H1 (cell line): ENCODE results near the gene C3orf80.

ENCODE experiments used
- ATF2 ChIP-seq: IDR thresholded peaks from 2 replicates; pipeline ENCODE4 v1.6.1; 2012; ENCODE audit warnings: low read length, inconsistent platforms
- CBX5 ChIP-seq: fragments of 300-800, 300-1000 bp; sonication (generic); IDR thresholded peaks from 2 replicates; pipeline ENCODE4 v1.7.1; 2016; ENCODE audit warnings: antibody characterized with exemption, low read length, low read depth
- CBX8 ChIP-seq: fragments of 300-800, 300-1000 bp; sonication (generic); IDR thresholded peaks from 2 replicates; pipeline ENCODE4 v1.7.1; 2016; ENCODE audit warnings: low read depth, low read length, borderline replicate concordance
- CHD2 ChIP-seq: IDR thresholded peaks from 2 replicates; pipeline ENCODE4 v1.6.1; 2012; ENCODE audit warnings: low read length, improper control_type of control experiment
- CREB1 ChIP-seq: IDR thresholded peaks from 2 replicates; pipeline ENCODE4 v1.6.1; 2012; ENCODE audit warnings: inconsistent platforms
- EZH2 ChIP-seq: fragments of 200-600 bp; sonication (generic); IDR thresholded peaks from 2 replicates; pipeline ENCODE4 v1.7.1; 2012; ENCODE audit warnings: low read depth, mild to moderate bottlenecking, moderate library complexity, low read length, inconsistent platforms; ENCODE audit not compliant: severe bottlenecking
- GABPA ChIP-seq: IDR thresholded peaks from 2 replicates; pipeline ENCODE4 v1.6.1; 2011; ENCODE audit warnings: mild to moderate bottlenecking, low read length, moderate library complexity, borderline replicate concordance; ENCODE audit not compliant: insufficient read depth
- KDM1A ChIP-seq: fragments of 200-600, 300-600 bp; sonication (generic); IDR thresholded peaks from 2 replicates; pipeline ENCODE4 v1.7.1; 2016; ENCODE audit warnings: mild to moderate bottlenecking, low read length, borderline replicate concordance
- POLR2A ChIP-seq, 2 experiments: IDR thresholded peaks; 1 replicate in 1 of 2; 2 replicates in 1 of 2; pipeline ENCODE4 v1.6.1; 2011; ENCODE audit warnings: low read depth in 2 of 2, low read length in 2 of 2, mild to moderate bottlenecking in 2 of 2; ENCODE audit errors: control extremely low read depth in 1 of 2
- SIX5 ChIP-seq: IDR thresholded peaks from 2 replicates; pipeline ENCODE4 v1.6.1; 2011; ENCODE audit warnings: mild to moderate bottlenecking, low read depth, low read length
- YY1 ChIP-seq: IDR thresholded peaks from 2 replicates; pipeline ENCODE4 v1.6.1; 2011; ENCODE audit warnings: low read depth, mild to moderate bottlenecking, low read length
- TF ChIP-seq, protein P1 (sequence below): IDR thresholded peaks from 2 replicates; pipeline ENCODE4 v1.6.1; 2011; ENCODE audit warnings: low read depth, mild to moderate bottlenecking, low read length; ENCODE audit not compliant: insufficient read depth
- TF ChIP-seq, protein P2 (sequence below), 3 experiments: IDR thresholded peaks; 1 replicate in 2 of 3; 2 replicates in 1 of 3; pipeline versions ENCODE4 v1.5.1 to v1.6.1; 2011; ENCODE audit warnings: low read length in 3 of 3, mild to moderate bottlenecking in 3 of 3, inconsistent platforms in 2 of 3, low read depth in 1 of 3, moderate library complexity in 1 of 3; ENCODE audit not compliant: insufficient read depth in 1 of 3; ENCODE audit errors: control extremely low read depth in 1 of 3

DNA sequence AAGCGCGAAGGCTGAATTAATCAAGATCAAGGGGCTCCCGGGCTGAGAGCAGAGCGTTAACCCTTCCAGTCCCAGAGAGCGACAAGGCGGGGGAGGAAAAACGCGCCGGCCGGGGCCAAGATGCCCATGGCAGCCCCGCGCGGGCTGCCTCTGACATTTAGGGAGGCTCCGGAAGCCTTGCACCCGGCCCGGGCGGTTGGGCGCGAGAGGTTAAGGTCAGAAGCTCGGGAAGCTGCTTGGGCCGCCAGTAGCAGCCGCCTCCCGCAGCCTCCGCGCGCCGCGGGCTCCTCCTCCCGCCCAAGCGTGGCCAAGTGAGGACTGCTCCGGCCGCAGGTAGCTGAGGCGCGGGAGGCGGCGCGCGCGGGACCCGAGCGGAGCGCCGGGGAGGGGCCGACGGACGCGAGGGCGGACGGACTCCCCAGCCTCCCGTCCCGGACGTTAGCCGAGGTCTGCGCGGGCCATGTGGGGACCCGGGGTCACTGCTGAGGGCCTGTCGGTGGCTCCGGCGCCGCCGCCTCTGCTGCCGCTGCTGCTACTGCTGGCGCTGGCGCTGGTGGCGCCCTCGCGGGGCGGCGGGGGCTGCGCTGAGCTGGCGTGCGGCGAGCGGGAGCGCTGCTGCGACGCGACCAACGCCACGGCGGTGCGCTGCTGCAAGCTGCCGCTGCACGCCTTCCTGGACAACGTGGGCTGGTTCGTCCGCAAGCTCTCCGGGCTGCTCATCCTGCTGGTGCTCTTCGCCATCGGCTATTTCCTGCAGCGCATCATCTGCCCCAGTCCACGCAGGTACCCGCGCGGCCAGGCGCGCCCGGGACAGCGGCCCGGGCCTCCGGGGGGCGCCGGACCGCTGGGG, at the start of gene C3orf80:
- peak; percentile 44; the same call in 1 of the 2 replicates for TF ChIP-seq GABPA
- TF ChIP-seq CBX5: no peak
- TF ChIP-seq CBX8: no peak
- TF ChIP-seq, protein P1, sequence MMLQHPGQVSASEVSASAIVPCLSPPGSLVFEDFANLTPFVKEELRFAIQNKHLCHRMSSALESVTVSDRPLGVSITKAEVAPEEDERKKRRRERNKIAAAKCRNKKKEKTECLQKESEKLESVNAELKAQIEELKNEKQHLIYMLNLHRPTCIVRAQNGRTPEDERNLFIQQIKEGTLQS: no peak
- no peak for TF ChIP-seq CHD2
- TF ChIP-seq, protein P2, sequence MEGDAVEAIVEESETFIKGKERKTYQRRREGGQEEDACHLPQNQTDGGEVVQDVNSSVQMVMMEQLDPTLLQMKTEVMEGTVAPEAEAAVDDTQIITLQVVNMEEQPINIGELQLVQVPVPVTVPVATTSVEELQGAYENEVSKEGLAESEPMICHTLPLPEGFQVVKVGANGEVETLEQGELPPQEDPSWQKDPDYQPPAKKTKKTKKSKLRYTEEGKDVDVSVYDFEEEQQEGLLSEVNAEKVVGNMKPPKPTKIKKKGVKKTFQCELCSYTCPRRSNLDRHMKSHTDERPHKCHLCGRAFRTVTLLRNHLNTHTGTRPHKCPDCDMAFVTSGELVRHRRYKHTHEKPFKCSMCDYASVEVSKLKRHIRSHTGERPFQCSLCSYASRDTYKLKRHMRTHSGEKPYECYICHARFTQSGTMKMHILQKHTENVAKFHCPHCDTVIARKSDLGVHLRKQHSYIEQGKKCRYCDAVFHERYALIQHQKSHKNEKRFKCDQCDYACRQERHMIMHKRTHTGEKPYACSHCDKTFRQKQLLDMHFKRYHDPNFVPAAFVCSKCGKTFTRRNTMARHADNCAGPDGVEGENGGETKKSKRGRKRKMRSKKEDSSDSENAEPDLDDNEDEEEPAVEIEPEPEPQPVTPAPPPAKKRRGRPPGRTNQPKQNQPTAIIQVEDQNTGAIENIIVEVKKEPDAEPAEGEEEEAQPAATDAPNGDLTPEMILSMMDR (IDR thresholded peaks at IDR 0.05; ENCODE audit: control extremely low read depth in 1 of 3, insufficient read depth in 1 of 3, low read depth in 1 of 3, low read length in 3 of 3): peak in 2 of 3 experiments; percentile 16 to 20; a peak in 2 of 4 replicates
- TF ChIP-seq YY1: no peak
- no peak for TF ChIP-seq SIX5
- no peak for TF ChIP-seq POLR2A (IDR thresholded peaks at IDR 0.05; ENCODE audit: control extremely low read depth in 1 of 2, low read depth in 2 of 2, low read length in 2 of 2)
- no peak for TF ChIP-seq KDM1A
- TF ChIP-seq CREB1: no peak
- TF ChIP-seq EZH2: no peak
- TF ChIP-seq ATF2: no peak
